CD4-positive, alpha-beta T cell (primary cell): ENCODE data around the gene SLC4A1. TPM values are rescaled to one million over a fixed set of nuclear protein-coding genes. Genes with fewer than 3 reads are reported as not detected.

Source experiments
- ATAC-seq: fragments of 200-7000 bp; cut with Tn5 transposase; one replicate; pipeline ENCODE4 v1.10.0; 2022; ENCODE audit warnings: mild to moderate bottlenecking; ENCODE audit not compliant: poor library complexity
- CTCF ChIA-PET: fragments of 350-600 bp; sonication (Branson Sonifier 250); formaldehyde crosslinking; loops from one replicate; lab custom pipeline; 2021; ENCODE audit warnings: antibody characterized with exemption, inconsistent platforms; lab: Charles Lee
- POLR2A ChIA-PET: fragments of 350-600 bp; sonication (Branson Sonifier 250); formaldehyde crosslinking; loops from one replicate; lab custom pipeline; 2021; ENCODE audit warnings: antibody characterized with exemption, inconsistent platforms; lab: Charles Lee
- DNase-seq, 14 experiments: peaks; one replicate each; pipeline ENCODE4 v3.0.0-alpha.2; 2013 to 2020; ENCODE audit warnings: mixed read lengths in 2 of 14
- H3K27ac ChIP-seq, 2 donors: one replicate each; pipeline versions ENCODE4 v1.5.1 to v1.7.0; 2013; ENCODE audit warnings: low read length in 2 of 2, low read depth in 1 of 2, mild to moderate bottlenecking in 1 of 2
- H3K27me3 ChIP-seq, 2 experiments: 1 replicate in 1 of 2; 2 replicates in 1 of 2; pipeline versions ENCODE4 v1.6.1 to v1.7.0; 2013; ENCODE audit warnings: low read length in 2 of 2, control low read depth in 1 of 2, mild to moderate bottlenecking in 1 of 2, moderate library complexity in 1 of 2; ENCODE audit not compliant: insufficient read depth in 2 of 2, control insufficient read depth in 1 of 2
- H3K36me3 ChIP-seq: one replicate; pipeline ENCODE4 v1.6.1; 2013; ENCODE audit warnings: low read length, control low read depth; ENCODE audit not compliant: insufficient read depth
- H3K4me1 ChIP-seq: one replicate; pipeline ENCODE4 v1.6.1; 2013; ENCODE audit warnings: low read length, control low read depth; ENCODE audit not compliant: insufficient read depth
- H3K4me3 ChIP-seq: one replicate; pipeline ENCODE4 v1.5.1; 2013; ENCODE audit warnings: mild to moderate bottlenecking, low read length, moderate library complexity
- H3K9me3 ChIP-seq, 2 experiments: 1 replicate in 1 of 2; 2 replicates in 1 of 2; pipeline versions ENCODE4 v1.6.1 to v1.7.0; 2013; ENCODE audit warnings: low read length in 2 of 2, mild to moderate bottlenecking in 2 of 2, control low read depth in 1 of 2, moderate library complexity in 1 of 2; ENCODE audit not compliant: control insufficient read depth in 1 of 2, insufficient read depth in 1 of 2
- H3K27ac Mint-ChIP-seq: one replicate; pipeline ENCODE4 v1.8.0; 2020; ENCODE audit warnings: mixed read lengths
- H3K27me3 Mint-ChIP-seq: one replicate; pipeline ENCODE4 v1.8.0; 2021; ENCODE audit warnings: mixed read lengths
- H3K36me3 Mint-ChIP-seq: one replicate; pipeline ENCODE4 v1.8.0; 2021; ENCODE audit warnings: low read depth, mixed read lengths
- H3K4me1 Mint-ChIP-seq: one replicate; pipeline ENCODE4 v1.8.0; 2021; ENCODE audit warnings: low read depth, mixed read lengths
- H3K4me3 Mint-ChIP-seq: one replicate; pipeline ENCODE4 v1.8.0; 2020; ENCODE audit warnings: mild to moderate bottlenecking, mixed read lengths
- H3K9me3 Mint-ChIP-seq: one replicate; pipeline ENCODE4 v1.8.0; 2020; ENCODE audit warnings: mixed read lengths
- CTCF ChIP-seq: fragments of 200-600 bp; IDR thresholded peaks from one replicate; pipeline ENCODE4 v1.8.0; 2022; ENCODE audit warnings: antibody characterized with exemption, mild to moderate bottlenecking
- intact Hi-C, 2 experiments: fragments of 100-400 bp; cut with DNase I in 1 of 2; cut with micrococcal nuclease in 1 of 2; formaldehyde crosslinking; loops; one replicate each; pipeline versions ENCODE4 v1.15.1 to v1.9.0; 2023 to 2025; cut with DNase I, micrococcal nuclease
- total RNA-seq, 174 experiments: library from RNA in 2 of 174; stranded (reverse) in 2 of 174; gene quantifications; one replicate each; pipeline ENCODE4 v1.2.3 and lab custom pipeline; 2021 to 2026

SLC4A1 gene
- total RNA-seq, 2 experiments from 2014 or later = not detected

- Mint-ChIP-seq H3K4me3 (no peak overlapping the region), H3K27ac (no peak overlapping the region), H3K27me3 (peaks cover 13% of the 10 kb centered on the region), H3K9me3 (no peaks in the 10 kb centered on the region), H3K36me3 (no peaks in the 10 kb centered on the region), H3K4me1 (no peaks in the 10 kb centered on the region)
- TF ChIP-seq CTCF = no peak
- no peak for DNase-seq
- no peak overlapping the region for H3K27ac ChIP-seq
- no peak overlapping the region for H3K4me3 ChIP-seq
- no peak for ATAC-seq
- H3K4me1 ChIP-seq = no peaks in the 10 kb centered on the region
- intact Hi-C loops = no loop called here
- no peaks in the 10 kb centered on the region for H3K9me3 ChIP-seq
- ChIA-PET CTCF (no interaction called here), POLR2A (interaction anchor here (1.1 kb wide), 1 partner anchor 43 kb away, joined by 3 read pairs; no protein-coding TSS in a partner anchor)
- no peaks in the 10 kb centered on the region for H3K27me3 ChIP-seq
- no peaks in the 10 kb centered on the region for H3K36me3 ChIP-seq
Observed at GRCh38 chr17:44272954-44273353, 5.0 kb upstream of the SLC4A1 start.

- H3K4me3 Mint-ChIP-seq = no peak overlapping the region
- no peaks in the 10 kb centered on the region for H3K9me3 Mint-ChIP-seq
- no peaks in the 10 kb centered on the region for H3K4me1 ChIP-seq
- no peaks in the 10 kb centered on the region for H3K36me3 ChIP-seq
- no peak for ATAC-seq
- no peak overlapping the region for H3K27ac ChIP-seq
- no peak for TF ChIP-seq CTCF
- DNase-seq = no peak
- no peaks in the 10 kb centered on the region for H3K27me3 ChIP-seq
- H3K27ac Mint-ChIP-seq = no peak overlapping the region
- intact Hi-C loops = no loop called here
- CTCF ChIA-PET = no interaction called here
- H3K4me3 ChIP-seq = no peak overlapping the region
- POLR2A ChIA-PET = interaction anchor here (1.1 kb wide), 1 partner anchor 44 kb away, joined by 3 read pairs; no protein-coding TSS in a partner anchor
- H3K9me3 ChIP-seq = no peaks in the 10 kb centered on the region
- no peaks in the 10 kb centered on the region for H3K4me1 Mint-ChIP-seq
- no peaks in the 10 kb centered on the region for H3K36me3 Mint-ChIP-seq
- peaks cover 11% of the 10 kb centered on the region for H3K27me3 Mint-ChIP-seq
Observed at GRCh38 chr17:44272321-44272951, 4.5 kb upstream of the SLC4A1 start.

- POLR2A ChIA-PET = no interaction called here
- intact Hi-C loops = no loop called here
Observed at GRCh38 chr17:44269535-44270240, 1.8 kb upstream of the SLC4A1 start.

More at GRCh38 chr17:44269535-44270240, 1.8 kb upstream of the SLC4A1 start:
- Mint-ChIP-seq H3K27ac (no peak overlapping the region), H3K9me3 (no peaks in the 10 kb centered on the region), H3K4me1 (no peaks in the 10 kb centered on the region), H3K4me3 (no peak overlapping the region), H3K36me3 (no peaks in the 10 kb centered on the region), H3K27me3 (peaks cover 11% of the 10 kb centered on the region)
- CTCF ChIA-PET = no interaction called here
- no peaks in the 10 kb centered on the region for H3K27me3 ChIP-seq
- no peak overlapping the region for H3K4me3 ChIP-seq
- no peaks in the 10 kb centered on the region for H3K36me3 ChIP-seq
- H3K27ac ChIP-seq = no peak overlapping the region
- TF ChIP-seq CTCF = no peak
- no peaks in the 10 kb centered on the region for H3K4me1 ChIP-seq
- H3K9me3 ChIP-seq = no peaks in the 10 kb centered on the region
- DNase-seq (no peak), ATAC-seq (no peak)
